Transverse colon (tissue), 4 donors: ENCODE measurements around the gene OR1N1. TPM values are rescaled to one million over a fixed set of nuclear protein-coding genes. Genes with fewer than 3 reads are reported as not detected.

Experiments
- DNase-seq: peaks from one replicate; pipeline ENCODE4 v3.0.0-alpha.2; 2019
- H3K27ac ChIP-seq, 4 donors: fragments of 200-600 bp; sonication (generic); 2 replicates each; pipeline ENCODE4 v1.5.1; 2016 to 2018; ENCODE audit warnings: inconsistent platforms in 4 of 4
- H3K27me3 ChIP-seq: fragments of 200-600 bp; sonication (generic); 2 replicates; pipeline ENCODE4 v1.5.1; 2017; ENCODE audit warnings: inconsistent platforms
- H3K36me3 ChIP-seq, 4 donors: fragments of 200-600 bp; sonication (generic); 2 replicates each; pipeline ENCODE4 v1.5.1; 2017 to 2019; ENCODE audit warnings: inconsistent platforms in 4 of 4
- H3K4me1 ChIP-seq, 4 donors: fragments of 200-600 bp; sonication (generic); 2 replicates each; pipeline ENCODE4 v1.5.1; 2017 to 2020; ENCODE audit warnings: inconsistent platforms in 4 of 4
- H3K4me3 ChIP-seq, 4 donors: fragments of 200-600 bp; sonication (generic); 1 replicate in 1 of 4; 2 replicates in 3 of 4; pipeline versions ENCODE4 v1.5.1 to v1.6.1; 2017 to 2019; ENCODE audit warnings: inconsistent platforms in 4 of 4
- H3K9me3 ChIP-seq, 2 donors: fragments of 200-600 bp; sonication (generic); 2 replicates each; pipeline ENCODE4 v1.5.1; 2017 to 2019; ENCODE audit warnings: inconsistent platforms in 2 of 2
- EP300 ChIP-seq: sonication (generic); formaldehyde crosslinking; IDR thresholded peaks from one replicate; pipeline ENCODE4 v1.6.1; 2017; ENCODE audit warnings: antibody characterized with exemption, low read depth
- POLR2A ChIP-seq: fragments of 450-650 bp; IDR thresholded peaks from one replicate; pipeline ENCODE4 v1.6.1; 2016; ENCODE audit warnings: antibody characterized with exemption, mild to moderate bottlenecking, moderate library complexity
- POLR2AphosphoS5 ChIP-seq, 3 donors: sonication (generic); formaldehyde crosslinking; IDR thresholded peaks; one replicate each; pipeline ENCODE4 v1.6.1; 2016; ENCODE audit warnings: antibody characterized with exemption in 3 of 3
- WGBS, 2 donors: methylation state at CpG; one replicate each; pipeline ENCODE4 v1.1.5; 2018; ENCODE audit warnings: low coverage in 1 of 2; 5-methylcytosine and 5-hydroxymethylcytosine counted together
- in situ Hi-C, 4 donors: fragments of 200-750 bp; cut with MboI; loops; one replicate each; pipeline versions ENCODE4 v1.15.0 to v1.15.1; 2017; ENCODE audit warnings: low sequenced_read_pairs in 3 of 4, low pct_ligation_motif_present in 1 of 4, low pct_unique_long_range_greater_than_20kb in 1 of 4
- intact Hi-C: fragments of 100-400 bp; cut with DNase I; formaldehyde crosslinking; loops from one replicate; pipeline ENCODE4 v1.15.1; 2023; ENCODE audit warnings: low total_unique reads
- total RNA-seq, 4 donors: library from RNA; depleted of rRNA; stranded (reverse); fragments of >200 nt; gene quantifications; one replicate each; pipeline ENCODE4 v1.1.0, GENCODE V29; 2016
- TF ChIP-seq, protein P1 (sequence below), 5 experiments: fragments of 200-600 bp in 3 of 5; fragments of 450-650 bp in 2 of 5; sonication (generic) in 3 of 5; IDR thresholded peaks; 1 replicate in 2 of 5; 2 replicates in 3 of 5; pipeline ENCODE4 v1.5.1; 2016 to 2017; ENCODE audit warnings: antibody characterized with exemption in 5 of 5, inconsistent platforms in 3 of 5, mild to moderate bottlenecking in 2 of 5, moderate library complexity in 1 of 5

Gene OR1N1
- total RNA-seq, 4 donors from 2014 or later, result not detected

DNA sequence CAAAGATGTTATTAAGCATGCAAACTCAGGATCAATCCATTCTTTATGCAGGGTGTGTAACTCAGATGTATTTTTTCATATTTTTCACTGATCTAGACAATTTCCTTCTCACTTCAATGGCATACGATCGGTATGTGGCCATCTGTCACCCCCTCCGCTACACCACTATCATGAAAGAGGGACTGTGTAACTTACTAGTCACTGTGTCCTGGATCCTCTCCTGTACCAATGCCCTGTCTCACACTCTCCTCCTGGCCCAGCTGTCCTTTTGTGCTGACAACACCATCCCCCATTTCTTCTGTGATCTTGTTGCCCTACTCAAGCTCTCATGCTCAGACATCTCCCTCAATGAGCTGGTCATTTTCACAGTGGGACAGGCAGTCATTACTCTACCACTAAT is 7.7 kb downstream of the OR1N1 start:
- Histone ChIP-seq H3K4me1 (no peaks in the 10 kb centered on the region), H3K27ac (no peak overlapping the region), H3K27me3 (no peaks in the 10 kb centered on the region), H3K36me3 (no peaks in the 10 kb centered on the region), H3K4me3 (no peak overlapping the region), H3K9me3 (no peaks in the 10 kb centered on the region)
- intact Hi-C loops, result no loop called here
- TF ChIP-seq, protein P1, sequence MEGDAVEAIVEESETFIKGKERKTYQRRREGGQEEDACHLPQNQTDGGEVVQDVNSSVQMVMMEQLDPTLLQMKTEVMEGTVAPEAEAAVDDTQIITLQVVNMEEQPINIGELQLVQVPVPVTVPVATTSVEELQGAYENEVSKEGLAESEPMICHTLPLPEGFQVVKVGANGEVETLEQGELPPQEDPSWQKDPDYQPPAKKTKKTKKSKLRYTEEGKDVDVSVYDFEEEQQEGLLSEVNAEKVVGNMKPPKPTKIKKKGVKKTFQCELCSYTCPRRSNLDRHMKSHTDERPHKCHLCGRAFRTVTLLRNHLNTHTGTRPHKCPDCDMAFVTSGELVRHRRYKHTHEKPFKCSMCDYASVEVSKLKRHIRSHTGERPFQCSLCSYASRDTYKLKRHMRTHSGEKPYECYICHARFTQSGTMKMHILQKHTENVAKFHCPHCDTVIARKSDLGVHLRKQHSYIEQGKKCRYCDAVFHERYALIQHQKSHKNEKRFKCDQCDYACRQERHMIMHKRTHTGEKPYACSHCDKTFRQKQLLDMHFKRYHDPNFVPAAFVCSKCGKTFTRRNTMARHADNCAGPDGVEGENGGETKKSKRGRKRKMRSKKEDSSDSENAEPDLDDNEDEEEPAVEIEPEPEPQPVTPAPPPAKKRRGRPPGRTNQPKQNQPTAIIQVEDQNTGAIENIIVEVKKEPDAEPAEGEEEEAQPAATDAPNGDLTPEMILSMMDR (IDR thresholded peaks at IDR 0.05), result no peak
- TF ChIP-seq POLR2A, result no peak
- TF ChIP-seq EP300, result no peak
- no peak for TF ChIP-seq POLR2AphosphoS5 (IDR thresholded peaks at IDR 0.05)
- in situ Hi-C loops, result no loop called here
- DNase-seq, result no peak
- 90% methylated on average over 3 of the region's 3 CpGs; no CpG with 5 or more reads in 1 of the 2 donors for WGBS, 2 donors

DNA sequence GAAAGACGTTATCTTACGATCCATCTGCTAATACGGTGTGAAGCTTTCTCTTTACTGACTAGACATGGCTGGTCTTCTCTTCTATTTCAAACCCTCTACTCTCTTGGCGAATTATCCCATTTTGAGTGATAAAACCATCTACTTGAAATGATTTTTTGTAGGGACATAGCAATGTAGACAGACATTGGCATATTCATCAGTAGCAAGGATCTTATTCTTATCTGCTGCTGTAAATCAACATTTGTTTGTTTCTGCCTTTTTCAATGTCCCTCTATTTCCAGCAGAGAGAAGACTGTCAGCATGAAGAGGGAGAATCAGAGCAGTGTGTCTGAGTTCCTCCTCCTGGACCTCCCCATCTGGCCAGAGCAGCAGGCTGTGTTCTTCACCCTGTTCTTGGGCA is 8.3 kb downstream of the OR1N1 start, which contains the start of gene OR1J4:
OR1J4 (plus strand) TSS at position 301 of the 400 bp plus-strand sequence; CDS start at position 301, 0 bp downstream.
- H3K27ac ChIP-seq, result no peak within 1 kb of the TSS
- no peak for TF ChIP-seq POLR2A
- TF ChIP-seq, protein P1 (IDR thresholded peaks at IDR 0.05), result no peak
- no peak for TF ChIP-seq POLR2AphosphoS5 (IDR thresholded peaks at IDR 0.05)
- TF ChIP-seq EP300, result no peak
- no peak within 1 kb of the TSS for H3K4me3 ChIP-seq
- no peaks in the 10 kb centered on the region for H3K4me1 ChIP-seq
- 77 to 85% methylated on average over 4 of the region's 4 CpGs for WGBS, 2 donors
- H3K9me3 ChIP-seq, result no peaks in the 10 kb centered on the region
- intact Hi-C loops (no loop called here), in situ Hi-C loops (no loop called here)
- no peak for DNase-seq
- no peaks in the 10 kb centered on the region for H3K36me3 ChIP-seq
- H3K27me3 ChIP-seq, result no peaks in the 10 kb centered on the region

DNA sequence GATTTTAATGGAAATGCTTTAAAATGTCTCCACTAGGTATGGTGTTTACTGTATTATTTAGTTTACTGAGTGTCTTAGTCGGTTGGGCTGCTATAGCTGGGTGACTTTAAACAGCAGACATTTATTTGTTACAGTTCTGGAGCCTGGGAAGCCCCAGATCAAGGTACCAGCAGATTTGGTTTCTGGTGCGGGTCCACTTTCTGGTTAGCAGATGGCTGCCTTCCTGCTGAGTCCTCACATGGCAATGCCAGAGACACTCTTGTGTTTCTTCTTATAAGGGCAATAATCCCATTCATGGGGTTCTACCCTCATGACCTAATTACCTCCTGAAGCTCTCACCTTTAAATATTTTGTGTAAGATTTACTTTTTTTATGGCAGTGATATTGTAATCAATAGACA is 8.9 kb downstream of the OR1N1 start:
- intact Hi-C loops (no loop called here), in situ Hi-C loops (no loop called here)
- Histone ChIP-seq H3K36me3 (no peaks in the 10 kb centered on the region), H3K27me3 (no peaks in the 10 kb centered on the region), H3K27ac (no peak overlapping the region), H3K4me1 (no peaks in the 10 kb centered on the region), H3K9me3 (no peaks in the 10 kb centered on the region), H3K4me3 (no peak overlapping the region)
- no peak for DNase-seq
- WGBS, 2 donors, result 20 to 73% methylated on average over 1 to 2 of the region's 2 CpGs
- TF ChIP-seq, protein P1 (IDR thresholded peaks at IDR 0.05), result no peak
- TF ChIP-seq POLR2A (no peak), EP300 (no peak), POLR2AphosphoS5 (IDR thresholded peaks at IDR 0.05) (no peak)

DNA sequence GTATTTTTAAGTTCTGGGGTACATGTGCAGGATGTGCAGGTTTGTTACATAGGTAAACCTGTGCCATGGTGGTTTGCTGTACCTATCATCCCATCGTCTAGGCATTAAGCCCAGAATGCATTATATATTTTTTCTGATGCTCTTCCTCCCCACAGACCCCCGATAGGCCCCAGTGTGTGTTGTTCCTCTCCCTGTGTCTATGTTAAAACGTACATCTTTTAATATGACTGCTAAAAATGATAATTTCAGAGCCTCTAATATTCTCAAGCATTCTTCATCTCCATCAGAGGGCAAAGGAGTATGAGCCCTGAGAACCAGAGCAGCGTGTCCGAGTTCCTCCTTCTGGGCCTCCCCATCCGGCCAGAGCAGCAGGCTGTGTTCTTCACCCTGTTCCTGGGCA is 16.6 kb downstream of the OR1N1 start, which contains the start of gene OR1J2:
OR1J2 (plus strand) TSS at position 301 of the 400 bp plus-strand sequence; CDS start at position 301, 0 bp downstream.
- no peak for DNase-seq
- Histone ChIP-seq H3K36me3 (no peaks in the 10 kb centered on the region), H3K9me3 (no peaks in the 10 kb centered on the region), H3K4me3 (no peak within 1 kb of the TSS), H3K4me1 (no peaks in the 10 kb centered on the region), H3K27ac (no peak within 1 kb of the TSS), H3K27me3 (no peaks in the 10 kb centered on the region)
- WGBS, 2 donors, result 75 to 78% methylated on average over 5 to 6 of the region's 6 CpGs
- in situ Hi-C loops (no loop called here), intact Hi-C loops (no loop called here)
- TF ChIP-seq EP300, result no peak
- TF ChIP-seq, protein P1 (IDR thresholded peaks at IDR 0.05), result no peak
